ENCODE measurements around the gene ITPA.
"Not testable (repeated sequence)": the region's sequence is repeated elsewhere in the genome, so short reads cannot be mapped to it uniquely, and the experiment has no call there.

Gene ITPA

DNA sequence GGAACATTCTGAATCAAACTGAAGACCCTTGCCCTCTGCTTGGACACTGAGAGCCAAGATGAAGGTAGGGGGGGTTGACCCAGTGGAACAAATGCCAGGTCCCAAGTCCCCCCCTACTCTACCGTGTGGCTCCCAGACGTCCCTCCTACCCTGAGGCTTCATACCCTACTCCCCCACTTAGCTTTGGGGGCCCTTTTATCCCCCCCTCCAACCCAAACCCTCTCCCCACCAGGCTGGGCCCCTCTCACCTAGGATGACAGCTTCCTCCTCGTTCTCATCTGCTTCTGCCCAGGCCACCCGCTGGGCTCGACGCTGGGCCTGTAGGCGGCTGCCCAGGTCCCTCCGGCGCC, 6.4 kb upstream of the ITPA start:
- no peak for DNase-seq

DNA sequence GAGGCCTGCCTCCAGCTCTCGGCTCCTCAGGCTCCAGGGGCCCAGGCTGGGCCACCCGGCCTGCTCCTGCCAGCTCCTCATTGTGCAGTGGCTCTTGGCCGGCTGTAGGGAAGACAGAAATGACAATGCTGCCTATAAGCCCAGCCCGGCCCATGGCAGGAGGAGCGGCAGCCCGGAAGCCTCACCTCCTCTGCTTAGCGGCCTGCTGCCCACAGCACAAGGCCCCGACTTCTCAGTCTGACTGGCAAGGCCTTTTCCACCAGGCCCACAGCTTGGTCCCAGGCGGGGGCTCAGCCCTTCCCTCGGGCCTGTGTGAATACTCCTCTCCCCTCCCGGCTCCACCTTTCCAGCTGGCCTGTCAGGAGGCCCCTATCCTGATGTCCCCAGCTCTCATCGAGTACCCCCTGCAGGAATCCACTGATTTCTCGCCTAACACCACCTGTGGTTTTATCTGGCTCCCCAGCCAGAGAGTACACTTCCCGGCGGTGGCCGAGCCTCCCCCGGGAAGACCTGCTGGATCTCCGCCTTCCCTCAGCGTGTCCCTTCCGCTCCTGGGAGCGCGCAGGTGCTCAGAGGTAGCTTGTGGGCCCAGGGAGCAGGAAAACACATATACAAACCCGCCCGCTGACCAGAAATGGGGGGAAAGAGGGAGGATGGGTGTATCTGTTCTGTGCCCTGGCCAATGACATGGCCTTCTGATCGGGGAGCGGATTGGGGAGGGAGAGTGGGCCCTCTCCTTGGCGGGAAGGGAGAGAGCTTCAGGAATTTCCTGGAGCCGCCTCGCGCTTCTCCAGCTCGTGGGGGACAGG, 5.8 kb upstream of the ITPA start:
- peak; percentile 24 for DNase-seq

DNA sequence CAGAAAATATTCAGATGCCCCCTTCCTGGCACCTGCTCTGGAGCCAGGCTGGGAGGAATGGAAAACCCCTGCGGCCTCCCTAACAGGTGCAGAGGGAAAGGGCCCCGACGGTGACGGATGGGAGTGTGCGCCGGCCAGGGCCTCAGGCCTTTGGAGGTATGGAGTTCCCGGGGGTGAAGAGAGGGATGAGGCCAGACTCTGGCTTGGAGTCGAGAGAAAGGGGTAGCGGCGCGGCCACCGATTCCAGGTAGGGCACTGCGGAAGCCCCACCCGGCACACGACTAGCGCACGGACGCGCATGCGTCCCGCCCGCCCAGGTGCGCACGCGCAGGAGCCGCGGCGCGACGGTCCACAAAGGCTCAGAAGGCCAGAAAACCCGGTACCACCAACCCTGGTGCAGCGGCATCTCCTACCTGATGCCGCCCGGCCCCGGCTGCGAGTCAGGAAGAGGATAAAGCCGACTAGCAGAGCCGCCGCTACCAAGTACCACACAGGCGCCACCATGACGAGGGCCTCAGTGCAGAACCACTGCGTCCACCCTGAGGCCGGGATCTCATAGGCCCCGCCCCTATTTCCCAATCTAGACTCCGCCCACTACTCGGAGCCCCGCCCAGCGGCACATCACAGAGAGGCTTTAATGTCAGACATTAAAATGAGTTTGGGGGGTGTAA, 5.0 kb upstream of the ITPA start, which contains the start of gene DDRGK1:
Gene DDRGK1, minus strand, starts transcription at position 559 of the 671 bp plus-strand sequence. Its CDS starts 55 bp downstream, at position 504.
- peak; percentile 85 for DNase-seq

DNA sequence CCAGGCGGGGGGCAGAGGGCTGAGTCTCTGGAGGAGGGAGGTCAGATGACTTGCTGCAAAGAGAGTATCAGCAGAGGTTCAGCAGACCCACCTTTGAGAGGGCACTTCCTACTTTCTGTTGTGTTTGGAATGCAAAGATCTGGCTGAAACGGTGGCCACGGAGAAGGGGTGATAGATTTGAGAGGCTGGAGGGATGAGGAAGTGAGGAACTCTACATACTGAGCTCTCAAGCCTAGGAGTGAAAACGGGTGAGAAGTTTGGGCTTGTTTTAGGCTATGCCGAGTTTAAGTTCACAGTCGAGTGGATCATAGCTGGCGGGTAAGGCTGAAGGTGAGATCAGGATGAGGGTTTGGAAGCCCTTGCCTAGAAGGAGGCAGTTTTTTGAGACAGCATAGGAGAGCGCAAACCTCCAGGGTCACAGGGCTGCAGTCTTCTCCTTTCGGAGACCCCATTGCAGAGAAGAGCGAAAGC, 477 bp upstream of the ITPA start:
- no peak for DNase-seq

DNA sequence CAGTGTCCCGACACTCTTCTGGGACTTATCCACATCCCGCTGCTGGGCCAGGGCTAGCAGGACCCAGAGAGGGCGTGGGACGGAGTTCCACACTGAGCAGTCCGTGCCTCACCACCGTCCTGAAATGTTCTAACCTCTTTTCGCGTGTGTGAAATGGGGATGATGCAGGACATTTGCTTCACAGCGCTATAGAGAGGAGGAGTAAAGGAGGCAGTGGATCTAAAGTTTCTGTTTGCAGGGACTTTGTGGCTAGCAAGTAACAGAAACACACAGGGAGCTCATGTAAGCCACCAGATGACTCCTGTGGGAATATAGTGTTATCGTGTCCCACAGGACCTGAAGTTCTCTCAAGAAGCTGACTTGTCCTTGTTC, 634 bp downstream of the ITPA start:
- DNase-seq = no peak

DNA sequence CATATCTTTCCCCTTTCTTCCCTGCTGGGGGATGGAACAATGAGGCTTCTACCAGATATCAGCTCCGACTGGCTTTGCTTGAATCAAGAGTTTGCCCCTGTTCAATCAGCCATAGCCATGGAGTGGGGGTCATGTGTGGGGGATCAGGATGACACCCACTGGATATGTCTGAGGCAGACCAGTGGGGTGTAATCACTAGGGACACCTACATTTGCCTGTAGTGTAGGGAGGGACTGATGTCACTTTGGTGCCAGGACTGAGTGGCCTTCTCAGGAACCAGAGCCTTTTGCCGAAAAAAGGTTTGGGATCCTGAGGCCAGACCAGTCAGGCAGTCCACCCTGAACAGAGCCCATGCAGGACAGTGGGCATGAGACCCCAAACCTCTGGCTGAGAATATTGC, 1.0 kb downstream of the ITPA start:
- DNase-seq = no peak

DNA sequence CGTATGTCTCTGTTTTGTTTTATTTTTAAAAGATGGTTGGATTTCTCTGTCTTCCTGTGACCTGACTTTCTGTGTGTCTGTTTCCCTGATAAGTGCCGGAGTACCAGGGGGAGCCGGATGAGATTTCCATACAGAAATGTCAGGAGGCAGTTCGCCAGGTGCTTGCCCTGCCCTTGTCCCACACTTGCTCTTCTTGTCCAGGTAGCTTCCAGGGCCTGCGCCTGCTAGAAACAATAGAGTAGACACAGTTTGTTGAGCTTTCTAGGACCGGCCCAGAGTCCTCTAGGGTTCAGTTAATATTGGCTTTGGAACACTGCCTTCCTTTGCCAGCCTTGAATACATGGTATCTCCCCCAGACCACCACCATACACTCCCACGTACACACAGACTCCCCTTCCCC, 3.9 kb downstream of the ITPA start:
- DNase-seq = no peak

DNA sequence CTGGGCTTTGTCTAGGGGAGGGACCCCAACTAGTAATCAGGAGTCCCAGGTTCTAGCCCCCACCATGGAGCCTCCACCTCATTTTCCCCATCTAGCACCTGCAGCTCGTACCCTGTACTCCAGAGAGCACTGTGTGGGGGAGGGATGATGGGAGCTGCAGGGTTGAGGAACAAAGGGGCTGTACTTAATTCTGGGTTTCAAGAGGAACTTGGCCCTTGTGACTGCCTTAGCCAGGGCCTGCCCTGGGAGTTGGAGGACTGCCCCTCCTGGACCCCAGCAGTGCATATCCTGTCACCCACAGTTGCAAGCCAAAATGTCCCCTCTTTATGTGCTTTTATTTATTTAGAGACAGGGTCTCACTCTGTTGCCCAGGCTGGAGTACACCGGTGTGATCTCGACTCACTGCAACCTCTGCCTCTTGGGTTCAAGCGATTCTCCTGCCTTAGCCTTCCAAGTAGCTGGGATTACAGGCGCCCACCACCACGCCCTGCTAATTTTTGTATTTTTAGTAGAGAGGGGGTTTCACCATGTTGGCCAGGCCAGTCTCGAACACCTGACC, 6.1 kb downstream of the ITPA start:
- DNase-seq = not testable (repeated sequence)

DNA sequence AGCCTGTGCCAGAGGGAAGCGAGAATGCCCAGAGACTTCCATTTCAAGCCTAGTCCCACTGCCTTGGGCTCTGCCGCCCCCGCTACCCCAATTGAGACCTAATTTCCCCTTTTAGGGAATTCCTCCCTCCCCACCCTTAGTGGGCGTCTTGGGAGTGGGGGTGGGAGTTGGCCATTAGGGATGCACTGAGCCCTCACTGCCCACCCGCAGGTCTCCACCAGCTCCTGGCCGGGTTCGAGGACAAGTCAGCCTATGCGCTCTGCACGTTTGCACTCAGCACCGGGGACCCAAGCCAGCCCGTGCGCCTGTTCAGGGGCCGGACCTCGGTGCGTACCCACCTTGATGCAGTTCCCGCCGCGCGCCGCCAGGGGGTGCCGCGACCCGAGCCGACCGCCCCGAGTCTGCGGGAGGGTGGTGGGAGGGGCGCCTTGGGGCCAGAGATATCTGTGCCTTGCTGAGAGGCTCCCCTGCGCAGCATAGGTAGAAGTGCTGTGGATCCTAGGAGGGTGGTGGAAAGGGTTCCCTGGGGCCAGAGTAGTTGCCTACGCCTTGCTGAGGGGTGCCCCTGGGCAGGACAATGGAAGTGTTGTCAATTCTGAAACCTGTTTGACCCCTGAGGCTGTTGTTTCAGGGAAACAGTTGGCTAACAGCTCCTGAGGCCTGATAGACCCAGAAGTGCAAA, 9.2 kb downstream of the ITPA start:
- peak; percentile 95 for DNase-seq

DNA sequence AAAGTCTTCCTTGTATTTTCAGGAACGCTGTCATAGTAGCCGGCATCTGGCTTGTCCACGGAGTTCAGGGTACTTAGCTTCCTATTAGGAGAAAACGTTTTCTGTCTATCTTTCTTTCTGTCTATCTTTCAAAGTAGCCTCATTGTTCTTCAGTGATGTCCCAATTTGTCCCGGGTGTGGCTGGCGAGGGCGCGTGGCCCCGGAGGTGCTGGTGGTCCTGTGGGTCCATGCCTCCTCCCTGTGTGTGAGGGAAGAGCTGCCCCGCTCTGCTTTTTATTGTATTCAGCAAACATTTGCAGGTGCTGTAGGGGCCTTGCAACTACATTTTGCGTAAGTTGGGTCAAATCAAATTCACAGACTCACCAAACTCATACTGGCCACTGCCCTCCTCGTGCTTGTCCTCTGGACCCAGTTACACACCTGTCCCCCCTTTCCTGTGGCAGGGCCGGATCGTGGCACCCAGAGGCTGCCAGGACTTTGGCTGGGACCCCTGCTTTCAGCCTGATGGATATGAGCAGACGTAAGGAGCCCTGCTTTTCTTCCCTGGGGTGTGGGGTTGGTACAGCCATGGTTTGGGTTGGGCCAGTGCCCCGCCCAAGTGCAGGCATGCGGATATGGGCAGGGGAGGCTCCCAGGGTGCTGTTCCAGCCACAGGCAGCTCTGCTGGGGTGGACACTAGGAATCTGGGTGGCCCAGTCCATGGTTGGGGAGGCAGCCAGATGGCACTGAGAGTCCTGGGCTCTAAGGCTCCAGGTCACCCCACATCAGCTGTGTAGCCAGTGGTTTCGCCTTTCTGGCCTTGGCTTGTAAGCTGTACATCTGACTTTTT, 12.3 kb downstream of the ITPA start:
- no peak for DNase-seq

DNA sequence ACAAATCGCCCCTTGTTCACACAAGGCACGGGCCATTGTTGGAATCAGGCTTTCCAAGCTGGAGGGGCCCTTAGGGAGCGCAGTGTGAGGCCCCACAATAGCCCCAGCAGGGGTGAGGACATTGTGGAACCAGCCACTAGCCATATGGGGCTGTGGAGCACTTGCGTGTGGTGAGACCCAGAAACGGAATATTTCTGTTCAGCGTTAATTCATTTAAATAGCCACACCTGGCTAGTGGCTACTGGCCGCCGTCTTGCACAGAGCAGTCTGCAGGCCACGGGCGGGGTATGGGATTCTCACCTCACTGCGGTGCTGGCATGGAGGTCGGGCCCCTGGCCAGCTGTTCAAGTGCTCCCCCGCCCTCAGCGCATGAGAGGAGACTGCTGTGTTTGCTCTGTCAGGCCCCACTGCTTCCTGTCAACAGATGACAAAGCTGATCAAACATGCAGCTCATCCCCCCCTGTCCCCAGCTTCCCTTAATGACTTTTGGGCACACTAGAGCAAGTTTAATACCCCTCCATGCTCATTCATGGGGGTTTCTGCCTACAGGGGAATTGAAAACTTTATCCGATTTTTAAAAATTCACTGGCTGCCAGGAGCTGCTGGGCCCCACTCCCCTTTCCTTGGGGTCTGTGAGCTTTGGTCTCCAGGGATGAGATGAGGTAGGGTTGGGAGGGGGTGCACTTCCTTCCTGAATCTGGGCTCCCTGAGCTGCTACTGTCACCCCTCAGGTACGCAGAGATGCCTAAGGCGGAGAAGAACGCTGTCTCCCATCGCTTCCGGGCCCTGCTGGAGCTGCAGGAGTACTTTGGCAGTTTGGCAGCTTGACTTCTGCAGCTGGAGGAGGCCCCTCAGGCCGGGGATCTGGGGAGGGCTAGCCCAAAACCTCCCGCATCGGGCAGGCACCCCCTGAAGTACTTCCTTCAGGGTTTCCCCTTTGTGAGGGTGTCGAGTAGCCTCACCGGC, 13.6 kb downstream of the ITPA start:
- no peak for DNase-seq

DNA sequence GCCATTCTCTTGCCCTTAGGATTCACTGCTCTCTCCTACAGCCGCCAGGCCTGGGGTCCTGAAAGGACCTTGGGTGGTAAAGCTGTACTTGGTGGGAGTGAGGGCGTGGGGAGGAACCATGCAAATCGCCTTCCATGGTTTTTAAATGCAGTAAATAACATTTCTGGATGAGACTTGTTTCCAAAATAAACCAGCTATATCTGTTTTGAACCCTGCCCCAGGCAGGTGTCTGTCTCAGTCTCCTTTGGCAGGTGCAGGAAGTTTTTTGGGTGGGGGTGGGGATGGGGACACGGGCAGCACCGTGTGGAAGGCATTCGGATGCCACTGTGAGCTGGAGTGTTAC, 14.3 kb downstream of the ITPA start:
- no peak for DNase-seq

DNA sequence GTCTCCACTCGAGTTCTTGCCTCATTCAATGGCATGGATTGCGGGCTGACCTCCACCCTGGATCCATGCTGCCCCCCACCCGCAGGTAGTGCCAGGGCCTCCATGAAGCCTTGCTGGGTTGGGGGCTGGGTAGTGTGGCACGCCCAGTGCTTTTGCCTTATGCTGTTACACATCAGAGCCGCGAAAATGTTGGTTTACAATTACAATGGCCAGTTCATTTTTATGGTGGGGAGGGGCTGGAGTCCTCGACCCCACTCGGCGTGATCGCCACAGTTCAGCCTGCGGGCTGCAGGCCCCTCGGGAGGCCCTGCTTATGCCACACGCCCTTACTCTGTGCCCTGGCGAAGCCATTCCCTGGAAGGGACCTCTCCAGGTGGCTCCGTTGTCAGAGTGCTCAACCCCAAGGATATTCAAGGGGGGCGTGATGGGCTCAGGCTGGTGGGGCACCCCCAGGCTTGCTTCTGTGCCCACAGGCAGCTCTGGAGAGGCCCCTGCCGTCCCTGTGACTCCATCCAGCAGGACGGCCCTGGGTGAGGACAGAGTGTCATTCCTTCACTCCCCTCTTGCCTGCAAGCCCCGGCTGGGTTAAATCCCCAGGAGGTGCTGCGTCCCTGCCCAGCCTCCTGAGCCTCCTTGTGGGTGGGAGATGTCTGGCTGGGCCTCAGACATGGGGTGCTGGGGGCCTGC, 14.8 kb downstream of the ITPA start:
- no peak for DNase-seq

DNA sequence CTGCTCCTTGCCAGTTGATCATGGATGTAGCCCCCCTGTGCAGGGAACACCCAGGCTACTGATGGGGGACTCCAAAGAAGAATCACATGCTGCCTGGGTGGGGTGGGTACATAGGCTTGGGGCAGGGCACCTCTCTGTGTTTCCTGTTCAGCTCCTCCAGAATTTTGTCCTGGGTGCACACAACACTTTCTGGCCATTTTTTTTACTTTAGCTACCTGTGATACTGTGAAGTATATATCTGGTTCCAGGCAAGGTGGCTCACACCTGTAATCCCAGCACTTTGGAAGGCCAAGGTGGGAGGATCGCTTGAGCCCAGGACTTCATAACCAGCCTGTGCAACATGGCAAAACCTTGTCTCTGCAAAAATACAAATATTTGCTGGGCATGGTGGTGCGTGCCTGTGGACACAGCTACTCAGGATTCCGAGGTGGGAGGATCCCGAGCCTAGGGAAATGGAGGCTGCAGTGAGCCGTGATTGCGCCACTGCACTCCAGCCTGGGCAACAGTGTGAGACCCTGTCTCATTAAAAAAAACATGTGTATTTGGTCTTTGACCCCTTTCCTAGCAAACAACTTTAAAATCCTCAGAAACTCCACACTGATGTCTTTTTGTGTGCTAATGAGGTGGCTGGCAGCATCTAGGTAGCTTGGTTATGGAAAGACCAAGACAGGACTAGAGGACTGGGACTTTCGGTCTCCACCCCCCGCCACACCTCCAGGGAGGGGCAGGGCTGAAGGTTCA, 15.6 kb downstream of the ITPA start:
- no peak for DNase-seq

DNA sequence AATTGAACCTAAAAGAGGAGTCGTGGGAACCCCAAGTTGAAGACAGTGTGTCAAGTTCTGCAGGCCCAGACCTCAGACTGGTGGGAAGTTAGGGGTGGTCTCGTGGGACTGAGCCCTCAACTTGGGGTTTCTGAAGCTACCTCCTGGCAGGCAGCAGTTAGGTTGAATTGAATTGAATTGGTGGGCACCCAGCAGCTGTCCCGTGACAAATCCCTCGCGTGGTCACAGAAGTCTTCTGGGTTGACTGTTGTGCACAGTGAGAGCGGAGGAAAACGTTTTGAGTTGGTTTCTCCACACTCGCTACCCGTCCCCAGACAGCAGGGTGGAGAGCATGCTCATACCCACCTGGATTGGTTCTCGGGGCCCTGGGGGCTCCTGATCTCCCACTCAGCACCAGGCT, 16.8 kb downstream of the ITPA start:
- no peak for DNase-seq

DNA sequence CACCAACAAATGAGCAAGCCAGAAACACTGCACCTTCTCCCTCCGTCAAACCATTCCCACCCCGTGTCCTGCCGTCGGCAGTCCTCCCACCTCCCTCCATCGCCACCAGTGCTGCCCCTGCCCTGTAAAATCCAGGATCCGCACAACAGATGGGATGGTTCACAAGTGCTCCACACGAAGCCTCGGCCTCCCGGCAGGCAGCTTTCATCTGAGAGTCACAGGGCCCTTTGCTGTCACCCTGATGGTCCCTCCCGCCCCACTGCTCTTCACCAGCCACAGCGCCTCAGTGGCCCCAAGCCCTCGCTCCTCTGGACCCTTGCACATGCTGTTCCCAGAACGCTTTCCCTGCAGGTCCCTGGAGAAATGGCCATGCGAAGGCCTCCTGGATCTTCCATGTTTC, 17.6 kb downstream of the ITPA start:
- no peak for DNase-seq

DNA sequence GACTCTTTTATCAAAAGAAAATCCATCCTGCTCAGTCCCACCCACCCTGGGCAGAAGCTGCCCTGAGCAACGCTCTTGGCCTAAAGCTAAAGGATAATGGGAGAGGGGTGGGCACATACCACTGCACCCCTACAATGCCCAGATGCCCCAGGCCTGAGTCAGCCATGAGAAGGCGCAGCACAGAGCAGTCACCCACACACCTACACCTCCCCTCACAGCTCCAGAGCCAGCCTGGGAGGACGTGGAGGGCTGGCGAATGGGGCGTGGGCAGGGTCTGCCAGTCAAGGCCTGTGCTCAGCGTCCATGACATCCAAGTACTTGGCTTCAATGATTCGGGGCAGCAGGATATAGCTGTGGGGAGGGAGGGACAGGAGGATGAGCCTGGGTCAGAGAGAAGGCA, 18.2 kb downstream of the ITPA start:
- no peak for DNase-seq

DNA sequence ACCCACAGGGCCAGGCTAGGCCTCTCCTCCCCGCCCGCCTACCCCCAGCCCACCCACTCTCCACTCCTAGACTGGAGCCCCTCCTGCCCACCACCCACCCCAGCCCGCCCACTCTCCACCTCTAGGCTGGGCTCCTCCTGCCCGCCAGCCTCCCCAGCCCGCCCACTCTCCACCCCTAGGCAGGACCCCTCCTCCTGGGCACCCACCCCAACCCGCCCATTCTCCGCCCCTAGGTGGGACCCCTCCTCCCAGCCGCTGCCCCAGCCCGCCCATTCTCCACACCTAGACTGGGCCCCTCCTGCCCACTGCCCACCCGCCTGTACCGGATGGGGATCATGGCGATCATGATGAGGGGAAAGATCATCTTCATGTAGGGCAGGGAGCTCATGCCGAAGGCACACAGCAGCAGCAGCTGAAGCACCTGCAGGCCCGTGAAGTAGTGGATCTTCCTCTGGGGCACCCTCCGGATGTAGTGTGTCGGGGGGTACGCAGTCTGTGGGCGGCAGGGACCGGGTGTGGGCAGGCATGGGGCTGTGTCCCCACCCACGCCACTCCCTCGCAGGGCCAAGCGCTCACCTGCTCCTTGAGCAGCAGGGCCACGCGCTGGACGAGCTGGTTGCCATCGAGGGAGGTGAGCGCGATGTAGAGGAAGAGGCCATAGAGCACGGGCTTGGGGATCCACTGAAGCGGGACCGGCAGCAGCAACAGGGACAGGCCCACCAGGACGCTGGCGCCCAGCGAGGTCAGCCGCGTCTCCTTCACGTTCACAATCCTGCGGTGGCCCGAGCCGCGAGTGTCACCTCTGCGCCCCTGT, 18.8 kb downstream of the ITPA start:
- no peak for DNase-seq

DNA sequence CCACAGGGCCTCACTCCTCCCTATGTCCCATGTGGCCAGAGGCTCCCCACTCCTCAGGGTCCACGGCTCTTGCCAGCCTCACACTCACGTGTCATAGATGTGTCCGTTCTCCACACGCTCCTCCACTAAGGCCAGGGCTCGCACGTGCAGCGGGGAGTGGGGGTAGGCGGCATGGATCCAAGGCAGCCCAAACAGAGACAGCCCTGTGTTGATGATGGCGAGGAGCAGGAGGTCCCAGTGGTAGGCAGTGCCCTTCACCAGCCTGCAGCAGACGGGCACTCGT, 19.4 kb downstream of the ITPA start:
- DNase-seq = no peak

DNA sequence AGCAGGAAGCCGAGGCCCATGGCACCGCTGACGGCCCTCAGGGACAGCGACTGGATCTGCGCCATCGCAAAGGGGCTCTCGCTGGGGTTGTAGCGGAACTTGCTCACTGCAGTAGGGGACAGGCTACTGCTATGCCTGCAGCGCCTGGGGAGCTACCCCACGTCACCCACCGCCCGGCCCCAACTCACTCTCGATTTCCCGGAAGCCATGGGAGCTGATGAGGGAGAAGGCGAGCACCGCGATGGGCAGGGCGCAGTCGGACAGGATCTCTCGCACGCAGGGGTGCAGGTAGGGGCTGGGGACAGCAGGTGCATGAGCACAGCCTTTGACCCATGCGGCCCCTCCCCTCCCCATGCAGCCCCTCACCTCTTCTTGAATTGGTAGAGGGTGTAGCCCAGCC, 19.9 kb downstream of the ITPA start:
- DNase-seq = no peak
